ENCODE results near the gene AUTS2.

Gene AUTS2

DNA sequence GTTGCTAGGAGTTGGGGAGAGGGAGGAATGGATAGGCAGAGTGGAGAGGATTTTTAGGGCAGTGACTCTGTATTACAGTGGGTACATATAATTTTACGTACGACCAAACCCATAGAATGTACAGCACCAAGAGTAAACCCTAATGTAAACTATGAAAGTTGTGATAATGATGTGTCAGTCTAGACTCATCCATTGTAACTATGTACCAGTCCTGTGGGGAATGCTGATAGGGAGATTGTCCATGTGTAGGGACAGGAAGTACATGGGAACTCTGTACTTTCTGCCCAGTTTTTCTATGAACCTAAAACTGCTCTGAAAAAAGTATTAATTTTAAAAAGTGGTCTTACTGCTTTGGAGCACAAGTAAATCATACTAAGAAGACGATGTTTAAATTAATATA lies 441.8 kb downstream of the AUTS2 start:
- Histone ChIP-seq H3K27me3 (ENCODE audit: control insufficient read depth, insufficient read depth, low read length) (no peaks in the 10 kb centered on the region), H3K4me1 (ENCODE audit: control insufficient read depth, insufficient read depth, low read length) (peaks cover 8% of the 10 kb centered on the region), H3K27ac (ENCODE audit: low read depth, low read length) (no peak overlapping the region), H3K9ac (ENCODE audit: low read length) (no peak overlapping the region), H3K36me3 (ENCODE audit: control insufficient read depth, insufficient read depth, low read length) (no peaks in the 10 kb centered on the region), H3K4me3 (ENCODE audit: low read length) (no peak overlapping the region)

GRCh38 chr7:70040970-70041766 lies 442.9 kb downstream of the AUTS2 start:
- Histone ChIP-seq H3K36me3 (ENCODE audit: control insufficient read depth, insufficient read depth, low read length) (no peaks in the 10 kb centered on the region), H3K4me3 (ENCODE audit: low read length) (no peak overlapping the region), H3K27me3 (ENCODE audit: control insufficient read depth, insufficient read depth, low read length) (no peaks in the 10 kb centered on the region), H3K4me1 (ENCODE audit: control insufficient read depth, insufficient read depth, low read length) (peaks cover 8% of the 10 kb centered on the region), H3K9ac (ENCODE audit: low read length) (no peak overlapping the region), H3K27ac (ENCODE audit: low read depth, low read length) (no peak overlapping the region)

DNA sequence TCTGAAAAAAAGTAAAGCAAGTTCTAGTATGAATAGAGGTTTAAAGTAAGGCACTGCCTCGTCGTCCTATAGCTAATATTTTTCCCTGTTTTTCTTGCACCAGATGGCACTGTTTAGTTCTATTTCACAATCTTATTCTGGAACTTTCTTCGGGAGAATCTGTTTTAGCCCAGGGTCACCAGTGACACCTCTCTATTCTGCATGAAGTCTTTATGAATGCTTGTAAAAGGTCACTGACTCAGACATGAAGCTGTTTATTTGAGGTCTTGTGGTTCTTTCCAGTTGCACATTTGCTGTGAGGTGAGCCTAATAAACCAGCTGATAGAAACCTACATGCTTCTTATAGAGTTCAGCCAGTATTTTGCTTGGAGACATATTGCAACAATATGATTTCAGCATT lies 444.3 kb downstream of the AUTS2 start:
- Histone ChIP-seq H3K4me1 (ENCODE audit: control insufficient read depth, insufficient read depth, low read length) (peaks cover 8% of the 10 kb centered on the region), H3K9ac (ENCODE audit: low read length) (no peak overlapping the region), H3K36me3 (ENCODE audit: control insufficient read depth, insufficient read depth, low read length) (no peaks in the 10 kb centered on the region), H3K4me3 (ENCODE audit: low read length) (no peak overlapping the region), H3K27ac (ENCODE audit: low read depth, low read length) (no peak overlapping the region), H3K27me3 (ENCODE audit: control insufficient read depth, insufficient read depth, low read length) (no peaks in the 10 kb centered on the region)

DNA sequence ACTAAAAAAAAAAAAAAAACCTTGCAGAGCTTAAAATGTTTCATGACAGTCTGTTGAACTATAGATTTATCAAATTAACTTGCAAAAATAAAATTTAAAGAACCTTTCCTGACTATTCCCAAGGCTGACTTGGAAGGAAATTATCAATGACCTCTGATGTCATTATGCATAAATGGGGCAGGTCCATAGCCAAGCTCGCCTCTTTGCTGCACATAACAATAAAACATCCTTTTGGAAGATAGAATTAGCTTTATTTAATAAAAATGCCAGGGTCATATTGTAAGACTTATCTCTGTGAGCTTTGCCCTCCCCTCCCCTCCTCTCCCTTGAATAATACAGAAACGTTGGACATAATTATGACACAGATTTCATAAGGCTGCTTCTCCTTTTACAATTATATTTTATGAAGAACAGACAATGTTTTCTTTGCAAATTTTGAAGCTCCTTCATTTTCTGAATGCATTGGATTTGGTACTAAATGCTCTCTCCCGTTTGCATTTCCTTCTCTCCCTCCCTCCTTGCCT lies 444.8 kb downstream of the AUTS2 start:
- Histone ChIP-seq H3K27ac (ENCODE audit: low read depth, low read length) (no peak overlapping the region), H3K4me1 (ENCODE audit: control insufficient read depth, insufficient read depth, low read length) (peaks cover 8% of the 10 kb centered on the region), H3K4me3 (ENCODE audit: low read length) (no peak overlapping the region), H3K27me3 (ENCODE audit: control insufficient read depth, insufficient read depth, low read length) (no peaks in the 10 kb centered on the region), H3K36me3 (ENCODE audit: control insufficient read depth, insufficient read depth, low read length) (no peaks in the 10 kb centered on the region), H3K9ac (ENCODE audit: low read length) (no peak overlapping the region)

- Histone ChIP-seq H3K36me3 (ENCODE audit: control insufficient read depth, insufficient read depth, low read length) (no peaks in the 10 kb centered on the region), H3K4me3 (ENCODE audit: low read length) (no peak overlapping the region), H3K27me3 (ENCODE audit: control insufficient read depth, insufficient read depth, low read length) (no peaks in the 10 kb centered on the region), H3K9ac (ENCODE audit: low read length) (no peak overlapping the region), H3K27ac (ENCODE audit: low read depth, low read length) (no peak overlapping the region), H3K4me1 (ENCODE audit: control insufficient read depth, insufficient read depth, low read length) (peaks cover 8% of the 10 kb centered on the region)
Measured at GRCh38 chr7:70044064-70044463, 445.8 kb downstream of the AUTS2 start.

DNA sequence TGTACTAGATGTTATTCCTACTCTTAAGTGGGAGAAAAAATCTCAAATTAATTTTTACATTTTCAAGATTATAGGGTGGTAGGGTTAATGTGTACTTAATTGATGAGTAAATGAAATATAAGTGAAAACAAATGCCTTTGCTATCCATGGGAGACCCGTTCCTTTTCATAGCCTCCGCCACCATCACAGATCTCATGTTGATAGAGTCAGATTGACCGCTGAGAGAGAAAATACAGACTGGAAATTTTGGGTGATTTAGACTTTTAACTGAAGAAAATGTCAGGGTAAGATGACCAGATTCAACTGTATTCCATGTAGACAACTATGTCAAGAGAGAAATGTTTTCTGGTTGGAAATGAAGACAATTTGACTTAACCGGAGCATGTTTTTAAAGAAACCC lies 446.2 kb downstream of the AUTS2 start:
- Histone ChIP-seq H3K4me1 (ENCODE audit: control insufficient read depth, insufficient read depth, low read length) (peaks cover 8% of the 10 kb centered on the region), H3K27me3 (ENCODE audit: control insufficient read depth, insufficient read depth, low read length) (no peaks in the 10 kb centered on the region), H3K4me3 (ENCODE audit: low read length) (no peak overlapping the region), H3K27ac (ENCODE audit: low read depth, low read length) (no peak overlapping the region), H3K36me3 (ENCODE audit: control insufficient read depth, insufficient read depth, low read length) (no peaks in the 10 kb centered on the region), H3K9ac (ENCODE audit: low read length) (no peak overlapping the region)

- no peak overlapping the region for H3K9ac ChIP-seq (ENCODE audit: low read length)
- H3K4me3 ChIP-seq (ENCODE audit: low read length), result no peak overlapping the region
- H3K36me3 ChIP-seq (ENCODE audit: control insufficient read depth, insufficient read depth, low read length), result no peaks in the 10 kb centered on the region
- H3K27ac ChIP-seq (ENCODE audit: low read depth, low read length), result no peak overlapping the region
- H3K4me1 ChIP-seq (ENCODE audit: control insufficient read depth, insufficient read depth, low read length), result peaks cover 8% of the 10 kb centered on the region
- no peaks in the 10 kb centered on the region for H3K27me3 ChIP-seq (ENCODE audit: control insufficient read depth, insufficient read depth, low read length)
Measured at GRCh38 chr7:70044981-70045380, 446.7 kb downstream of the AUTS2 start.

DNA sequence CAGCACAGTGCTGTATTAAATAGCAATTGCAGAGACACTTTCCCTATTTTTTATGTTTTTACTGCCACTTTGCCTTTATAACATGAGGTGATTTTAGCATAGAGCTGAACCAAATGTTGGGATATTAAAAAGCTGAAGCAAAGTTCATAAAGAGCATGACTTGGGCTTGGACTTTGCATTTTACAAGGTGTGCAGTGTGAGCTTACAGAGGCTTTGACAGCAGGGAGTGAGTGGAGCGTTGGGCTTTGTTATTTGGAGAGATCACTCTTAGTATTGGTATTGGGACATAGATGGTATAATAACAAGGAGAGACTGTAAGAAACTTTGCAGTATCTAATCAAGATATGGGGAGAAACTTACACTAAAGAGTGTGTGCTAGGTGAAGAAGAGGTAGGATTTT lies 449.1 kb downstream of the AUTS2 start:
- Histone ChIP-seq H3K4me3 (ENCODE audit: low read length) (no peak overlapping the region), H3K36me3 (ENCODE audit: control insufficient read depth, insufficient read depth, low read length) (no peaks in the 10 kb centered on the region), H3K27me3 (ENCODE audit: control insufficient read depth, insufficient read depth, low read length) (no peaks in the 10 kb centered on the region), H3K9ac (ENCODE audit: low read length) (no peak overlapping the region), H3K27ac (ENCODE audit: low read depth, low read length) (no peak overlapping the region), H3K4me1 (ENCODE audit: control insufficient read depth, insufficient read depth, low read length) (peaks cover 6% of the 10 kb centered on the region)

GRCh38 chr7:70047891-70048448 lies 449.7 kb downstream of the AUTS2 start:
- no peaks in the 10 kb centered on the region for H3K27me3 ChIP-seq (ENCODE audit: control insufficient read depth, insufficient read depth, low read length)
- no peaks in the 10 kb centered on the region for H3K36me3 ChIP-seq (ENCODE audit: control insufficient read depth, insufficient read depth, low read length)
- no peak overlapping the region for H3K9ac ChIP-seq (ENCODE audit: low read length)
- no peak overlapping the region for H3K27ac ChIP-seq (ENCODE audit: low read depth, low read length)
- no peak overlapping the region for H3K4me3 ChIP-seq (ENCODE audit: low read length)
- H3K4me1 ChIP-seq (ENCODE audit: control insufficient read depth, insufficient read depth, low read length), result peaks cover 6% of the 10 kb centered on the region

GRCh38 chr7:70051726-70052125 lies 453.5 kb downstream of the AUTS2 start:
- H3K36me3 ChIP-seq (ENCODE audit: control insufficient read depth, insufficient read depth, low read length), result no peaks in the 10 kb centered on the region
- no peak overlapping the region for H3K27ac ChIP-seq (ENCODE audit: low read depth, low read length)
- peaks cover 4% of the 10 kb centered on the region for H3K4me1 ChIP-seq (ENCODE audit: control insufficient read depth, insufficient read depth, low read length)
- H3K9ac ChIP-seq (ENCODE audit: low read length), result no peak overlapping the region
- no peak overlapping the region for H3K4me3 ChIP-seq (ENCODE audit: low read length)
- H3K27me3 ChIP-seq (ENCODE audit: control insufficient read depth, insufficient read depth, low read length), result no peaks in the 10 kb centered on the region

DNA sequence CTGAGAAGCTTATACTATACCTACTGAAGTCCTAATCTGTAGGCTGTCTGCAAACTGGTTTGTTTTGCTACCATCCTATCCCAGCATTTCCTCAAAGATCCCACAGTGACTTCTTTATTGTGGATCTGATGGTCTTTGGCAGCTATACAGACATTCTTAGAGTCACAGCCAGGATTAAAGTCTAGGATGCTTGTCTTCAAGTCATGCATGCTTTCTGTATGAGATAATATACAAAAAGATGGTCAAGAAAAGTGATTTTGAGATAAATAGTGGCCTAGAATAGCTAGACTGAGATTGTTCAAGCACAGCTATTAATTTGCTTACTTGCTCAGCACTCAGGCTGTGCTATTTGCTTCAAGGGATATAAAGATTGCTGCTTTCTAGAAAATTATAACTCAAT lies 454.4 kb downstream of the AUTS2 start:
- H3K27me3 ChIP-seq (ENCODE audit: control insufficient read depth, insufficient read depth, low read length), result no peaks in the 10 kb centered on the region
- H3K9ac ChIP-seq (ENCODE audit: low read length), result no peak overlapping the region
- no peak overlapping the region for H3K4me3 ChIP-seq (ENCODE audit: low read length)
- H3K4me1 ChIP-seq (ENCODE audit: control insufficient read depth, insufficient read depth, low read length), result peaks cover 4% of the 10 kb centered on the region
- no peaks in the 10 kb centered on the region for H3K36me3 ChIP-seq (ENCODE audit: control insufficient read depth, insufficient read depth, low read length)
- no peak overlapping the region for H3K27ac ChIP-seq (ENCODE audit: low read depth, low read length)

GRCh38 chr7:70053421-70053820 lies 455.1 kb downstream of the AUTS2 start:
- Histone ChIP-seq H3K4me3 (ENCODE audit: low read length) (no peak overlapping the region), H3K36me3 (ENCODE audit: control insufficient read depth, insufficient read depth, low read length) (no peaks in the 10 kb centered on the region), H3K27ac (ENCODE audit: low read depth, low read length) (no peak overlapping the region), H3K4me1 (ENCODE audit: control insufficient read depth, insufficient read depth, low read length) (peaks cover 4% of the 10 kb centered on the region), H3K9ac (ENCODE audit: low read length) (no peak overlapping the region), H3K27me3 (ENCODE audit: control insufficient read depth, insufficient read depth, low read length) (no peaks in the 10 kb centered on the region)

DNA sequence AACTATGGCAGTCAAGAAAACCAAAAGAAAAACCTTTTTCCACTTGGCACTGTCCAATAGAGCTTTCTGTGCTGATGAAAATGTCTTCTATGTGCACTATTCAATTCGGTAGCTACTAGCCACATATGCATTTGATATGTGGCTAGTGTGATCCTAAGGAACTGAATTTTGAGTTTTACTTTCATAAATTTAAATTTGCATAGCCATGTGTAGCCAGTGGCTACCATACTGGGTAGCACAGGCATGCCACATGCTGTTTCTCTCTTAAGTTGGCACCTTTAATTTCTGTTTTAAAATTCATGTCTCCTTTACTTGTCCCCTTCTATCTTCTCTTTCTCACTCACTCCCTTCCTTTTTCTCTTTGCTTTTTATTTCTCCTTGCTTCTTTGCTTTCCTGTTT lies 455.7 kb downstream of the AUTS2 start:
- Histone ChIP-seq H3K27me3 (ENCODE audit: control insufficient read depth, insufficient read depth, low read length) (no peaks in the 10 kb centered on the region), H3K4me1 (ENCODE audit: control insufficient read depth, insufficient read depth, low read length) (peaks cover 4% of the 10 kb centered on the region), H3K27ac (ENCODE audit: low read depth, low read length) (no peak overlapping the region), H3K4me3 (ENCODE audit: low read length) (no peak overlapping the region), H3K9ac (ENCODE audit: low read length) (no peak overlapping the region), H3K36me3 (ENCODE audit: control insufficient read depth, insufficient read depth, low read length) (no peaks in the 10 kb centered on the region)

Measured in rectal smooth muscle tissue (tissue), 1 donor.